GM11168 (cell line): ENCODE data around the gene ZP1.

Experiments
- in situ Hi-C: fragments of 300-500 bp; cut with MboI; formaldehyde crosslinking; loops from one replicate; pipeline ENCODE4 v1.12.0; 2022; ENCODE audit warnings: low sequenced_read_pairs; ENCODE audit not compliant: unreplicated experiment

ZP1 gene

DNA sequence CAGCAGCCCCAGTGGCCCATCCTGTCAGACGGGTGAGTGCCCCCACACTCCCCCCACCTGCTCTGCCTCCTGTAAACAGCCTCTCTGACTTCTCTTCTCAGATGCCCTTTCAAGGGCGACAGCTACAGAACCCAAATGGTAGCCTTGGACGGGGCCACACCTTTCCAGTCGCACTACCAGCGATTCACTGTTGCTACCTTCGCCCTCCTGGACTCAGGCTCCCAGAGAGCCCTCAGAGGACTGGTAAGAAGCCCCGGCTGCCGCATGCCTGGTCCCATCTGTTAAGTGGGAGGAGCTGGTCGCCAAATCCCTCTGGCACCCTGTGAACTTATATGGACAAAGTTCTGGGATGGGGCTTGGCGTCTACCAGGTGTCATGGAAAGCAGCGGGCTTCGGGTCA, 6.2 kb downstream of the ZP1 start:
- in situ Hi-C loops = no loop called here

DNA sequence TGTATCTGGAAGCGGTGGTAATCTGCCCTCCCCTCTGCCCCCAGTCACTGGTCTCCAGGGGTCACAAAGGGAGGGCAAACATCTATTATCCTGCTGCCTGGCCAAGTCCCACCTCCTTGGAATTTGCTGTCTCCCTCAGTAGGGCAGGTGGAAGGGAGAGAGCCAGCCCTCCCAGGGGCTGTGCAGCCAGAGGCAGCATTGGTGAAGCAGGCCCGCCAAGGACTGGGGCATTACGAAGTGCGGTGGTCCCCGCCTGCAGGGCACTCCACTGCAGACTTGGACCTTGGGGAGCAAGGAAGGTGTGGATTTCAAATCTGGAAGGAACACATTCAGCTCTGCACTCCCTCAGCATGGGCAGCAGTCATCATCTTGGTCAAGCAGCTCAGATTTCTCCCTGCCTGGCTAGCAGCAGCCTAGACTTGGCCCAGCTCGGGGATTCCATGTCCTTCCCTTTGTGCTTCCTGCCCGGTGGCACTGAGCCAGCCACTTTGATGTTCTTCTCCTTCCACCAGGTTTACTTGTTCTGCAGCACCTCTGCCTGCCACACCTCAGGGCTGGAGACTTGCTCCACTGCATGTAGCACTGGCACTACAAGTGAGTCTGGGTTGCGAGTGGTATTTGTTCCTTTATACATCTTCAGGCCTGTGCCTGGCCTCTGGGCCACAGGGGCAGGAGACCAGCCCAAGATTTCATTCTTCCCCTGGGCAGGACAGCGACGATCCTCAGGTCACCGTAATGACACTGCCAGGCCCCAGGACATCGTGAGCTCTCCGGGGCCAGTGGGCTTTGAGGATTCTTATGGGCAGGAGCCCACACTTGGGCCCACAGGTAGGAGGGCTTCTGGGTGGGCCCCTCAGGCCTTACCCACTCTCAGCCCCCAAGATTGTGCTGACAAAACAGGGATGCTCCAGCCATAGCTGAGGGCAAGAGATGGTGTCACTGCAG, 7.4 kb downstream of the ZP1 start:
- in situ Hi-C loops = no loop called here

DNA sequence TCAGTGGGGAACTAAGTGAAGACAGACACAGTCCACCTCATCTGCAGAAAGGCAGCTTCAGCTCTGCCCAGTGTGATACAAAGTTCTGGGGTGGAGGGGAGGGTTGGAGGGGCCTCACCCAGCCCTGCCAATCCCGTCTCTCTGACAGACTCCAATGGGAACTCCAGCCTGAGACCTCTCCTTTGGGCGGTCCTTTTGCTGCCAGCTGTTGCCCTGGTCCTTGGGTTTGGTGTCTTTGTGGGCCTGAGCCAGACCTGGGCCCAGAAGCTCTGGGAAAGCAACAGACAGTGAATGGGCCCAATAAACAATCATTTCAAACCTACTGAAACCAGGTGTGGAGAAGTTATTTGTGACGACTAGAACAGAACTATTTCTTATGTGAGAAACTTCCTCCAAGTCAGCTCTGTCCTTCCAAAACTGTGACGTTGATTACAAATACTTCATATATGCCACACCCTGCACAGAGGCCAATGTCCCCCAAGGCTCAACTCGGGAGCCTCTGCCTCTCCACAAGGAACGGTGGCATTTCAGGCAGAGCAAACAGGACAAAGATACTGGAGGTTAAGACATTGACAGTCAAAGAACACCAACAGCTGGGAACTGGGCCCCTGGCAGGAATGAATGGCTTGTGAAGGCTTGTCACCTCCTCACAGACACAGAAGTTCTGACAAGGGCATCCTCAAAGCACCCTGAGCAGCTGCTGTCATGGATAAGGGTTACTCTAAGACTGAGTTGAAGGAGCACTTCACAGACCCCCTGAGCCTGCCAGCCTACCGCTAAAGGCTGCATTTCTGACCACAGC, 8.2 kb downstream of the ZP1 start:
- in situ Hi-C loops = no loop called here

DNA sequence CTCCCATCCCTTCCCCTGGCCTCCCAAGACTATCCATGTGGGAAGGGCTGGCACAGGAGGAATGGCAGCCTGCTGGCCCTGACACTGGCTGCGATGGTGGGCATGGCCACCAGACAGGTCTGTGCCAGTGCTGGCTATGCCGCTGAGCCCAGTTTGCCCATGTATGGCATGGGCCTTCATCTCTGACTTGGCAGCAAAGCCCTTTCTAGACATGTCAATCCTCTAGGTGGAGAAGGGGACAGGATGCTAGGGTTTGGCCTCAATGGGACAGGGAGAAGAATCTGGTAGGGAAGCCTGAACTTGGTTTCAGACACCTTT, 8.8 kb downstream of the ZP1 start:
- in situ Hi-C loops = no loop called here

DNA sequence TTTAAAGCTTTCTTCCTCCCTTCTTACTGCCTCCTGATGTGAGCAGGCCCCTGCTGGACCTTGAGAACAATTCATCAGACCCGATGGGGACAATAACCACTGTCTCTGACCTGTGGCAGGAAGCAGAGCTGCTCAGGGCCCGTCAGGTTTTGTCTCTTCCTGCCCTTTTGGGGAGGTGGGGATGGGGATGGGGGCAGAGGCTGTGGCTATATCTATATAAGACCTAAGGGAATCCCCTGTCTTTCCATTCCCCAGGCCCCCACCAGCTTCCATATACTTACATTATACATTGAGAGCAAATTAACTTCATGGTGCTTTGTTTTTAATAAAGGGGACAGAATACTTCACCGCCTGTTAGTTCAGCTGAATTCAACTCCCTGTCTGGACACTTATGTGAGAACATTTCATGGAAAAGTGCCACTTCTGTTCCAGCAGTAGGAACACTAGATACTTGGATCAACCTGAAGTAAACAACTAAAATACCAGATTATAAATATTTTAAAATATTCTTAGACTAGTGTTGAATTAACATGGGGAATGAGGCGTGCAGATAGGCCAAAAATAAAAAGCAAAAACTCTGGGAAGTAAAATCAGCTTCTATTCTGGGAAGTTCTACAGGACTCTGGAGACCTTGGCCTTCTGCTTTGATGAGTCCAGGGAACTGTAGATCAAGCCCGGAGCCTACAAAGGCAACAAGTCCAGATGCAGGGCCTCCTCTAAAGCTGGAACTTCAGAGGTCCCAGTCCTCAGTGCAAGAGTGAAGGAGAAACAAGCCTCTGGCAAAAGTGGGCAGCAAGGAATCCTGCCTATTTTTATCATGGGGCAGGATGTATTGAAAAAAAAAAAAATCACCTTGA, 11.1 kb downstream of the ZP1 start:
- in situ Hi-C loops = no loop called here

DNA sequence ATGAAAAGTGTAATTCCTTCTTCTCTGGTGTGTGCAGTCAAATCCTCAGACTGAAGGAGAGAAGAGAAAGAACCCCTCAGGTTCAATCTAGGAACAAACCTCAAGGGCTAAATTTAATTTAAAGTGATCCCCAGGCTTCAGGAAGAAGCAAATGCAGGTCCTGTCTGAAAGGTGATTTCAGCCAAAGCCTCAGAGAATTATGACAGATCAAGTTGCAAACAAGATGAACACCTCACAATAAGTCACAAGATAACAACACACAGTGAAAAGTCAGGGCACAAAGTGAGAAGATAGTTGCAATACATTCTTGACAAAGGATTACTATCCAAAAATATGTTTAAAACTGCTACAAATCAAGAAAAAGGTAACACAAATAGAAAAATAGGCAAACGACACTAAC, 11.8 kb downstream of the ZP1 start:
- in situ Hi-C loops = no loop called here

DNA sequence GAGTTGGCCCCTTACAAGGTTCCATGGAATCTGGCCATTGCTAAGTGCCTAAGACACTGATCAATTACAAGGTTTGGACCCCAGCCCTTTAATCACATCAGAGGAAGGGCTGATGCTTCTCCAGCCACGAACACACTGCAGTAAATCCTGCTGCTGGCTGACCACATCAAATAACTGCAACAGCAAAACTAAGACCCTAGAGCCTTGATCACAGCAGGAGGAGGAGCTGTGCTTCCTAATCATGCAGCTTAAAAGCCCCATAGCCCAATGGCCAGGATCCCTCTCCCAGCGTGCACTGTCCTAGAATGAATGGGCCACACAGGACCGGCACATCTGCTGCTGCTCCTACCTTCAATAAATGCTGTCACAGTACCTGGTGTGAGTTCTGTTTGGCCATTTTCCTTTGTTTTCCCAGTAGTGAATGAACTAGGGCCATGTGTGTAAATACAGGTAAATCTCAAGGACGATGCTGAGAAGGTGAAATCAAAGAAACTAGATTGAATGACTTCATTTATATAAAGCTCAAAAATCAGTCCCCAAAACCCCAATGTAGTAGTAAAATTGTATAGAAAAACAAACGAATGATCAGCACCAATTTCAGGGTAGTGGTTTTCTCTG, 12.7 kb downstream of the ZP1 start:
- in situ Hi-C loops = no loop called here

DNA sequence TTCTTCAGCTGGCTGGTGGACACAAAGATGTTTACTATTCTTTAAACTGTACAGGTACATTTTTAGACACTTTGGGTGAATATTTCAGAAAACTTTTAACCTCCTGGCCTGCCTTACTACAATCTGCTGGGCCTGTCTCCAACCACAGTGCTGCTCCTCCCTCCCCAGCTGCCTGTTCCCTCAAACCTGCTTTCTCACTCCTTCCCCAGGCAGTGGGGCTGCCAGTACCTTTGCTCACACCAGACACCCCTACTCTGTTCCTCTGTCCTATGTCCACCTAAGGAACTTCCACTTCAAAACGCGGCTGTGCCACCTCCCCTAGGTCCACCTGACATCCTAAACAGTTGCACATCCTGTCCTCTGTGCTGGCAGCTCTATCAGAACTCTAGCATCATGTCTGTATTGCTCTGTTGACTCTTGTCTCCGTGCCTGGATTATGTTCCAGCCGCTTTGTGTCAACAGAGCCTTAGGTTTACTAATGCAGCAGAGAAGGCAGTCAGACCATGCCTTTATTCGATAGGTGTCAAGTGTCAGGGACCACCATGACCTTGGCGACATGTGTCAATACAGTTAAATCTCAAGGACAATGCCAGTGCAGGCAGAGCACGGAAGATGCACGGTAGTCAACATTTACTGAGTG, 13.4 kb downstream of the ZP1 start:
- in situ Hi-C loops = no loop called here

DNA sequence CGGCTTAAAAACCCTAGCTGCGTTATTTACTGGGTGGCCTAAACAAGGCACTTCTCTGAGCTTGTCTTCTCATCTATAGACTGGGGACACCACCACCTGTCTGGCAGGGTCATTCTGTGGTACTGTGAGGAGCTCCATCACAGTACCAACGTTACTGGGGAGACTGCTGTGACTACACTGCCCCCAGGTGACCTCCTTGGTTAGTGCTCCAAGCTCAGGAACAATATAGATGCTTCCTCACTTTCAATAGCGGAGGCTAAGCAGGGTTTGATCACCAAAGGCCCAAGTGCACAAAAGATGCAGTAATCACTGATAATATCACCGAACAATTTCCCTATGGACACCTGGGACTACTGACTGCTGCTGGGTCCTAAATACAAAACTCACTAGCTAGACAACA, 20.2 kb downstream of the ZP1 start:
- in situ Hi-C loops = no loop called here

DNA sequence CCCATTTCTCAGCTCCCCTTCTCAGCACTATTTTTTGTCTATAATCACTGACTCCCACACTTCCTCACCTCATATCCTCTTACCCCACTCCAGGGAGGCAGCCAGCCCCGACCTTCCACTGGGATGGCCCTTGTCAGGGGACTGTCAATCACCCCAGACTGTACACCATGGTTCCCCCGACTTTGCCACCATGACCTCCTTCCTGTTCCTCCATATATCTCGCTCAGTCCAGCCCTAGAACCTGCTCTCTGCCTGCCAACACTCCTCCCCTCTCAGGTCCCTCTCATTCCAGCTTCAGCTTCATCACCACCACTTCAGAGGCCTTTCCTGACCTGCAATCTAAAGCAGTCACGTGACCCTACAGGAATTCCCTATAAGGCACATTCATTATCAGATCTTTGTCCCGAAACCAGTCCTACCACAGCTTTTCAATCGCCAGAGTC, 22.5 kb downstream of the ZP1 start:
- in situ Hi-C loops = no loop called here

DNA sequence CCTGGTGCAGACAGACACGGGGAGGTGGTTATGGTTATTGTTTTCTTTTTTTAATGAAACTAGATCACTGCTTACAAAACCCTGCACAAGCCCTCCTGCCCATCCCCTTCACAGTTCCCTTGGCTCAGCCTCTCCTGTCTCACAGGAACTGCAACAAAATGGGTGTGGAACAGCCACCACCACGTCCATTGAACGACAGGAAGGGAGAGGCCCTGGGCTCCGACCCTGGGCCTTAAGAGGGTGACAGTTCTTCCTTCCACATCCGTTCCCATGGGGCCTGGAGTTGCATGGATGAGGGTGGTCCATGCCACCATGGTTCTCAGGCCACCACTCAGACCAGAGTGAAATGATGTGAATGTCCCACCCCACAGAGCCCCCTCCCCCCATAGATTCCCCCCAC, 23.4 kb downstream of the ZP1 start:
- in situ Hi-C loops = no loop called here

DNA sequence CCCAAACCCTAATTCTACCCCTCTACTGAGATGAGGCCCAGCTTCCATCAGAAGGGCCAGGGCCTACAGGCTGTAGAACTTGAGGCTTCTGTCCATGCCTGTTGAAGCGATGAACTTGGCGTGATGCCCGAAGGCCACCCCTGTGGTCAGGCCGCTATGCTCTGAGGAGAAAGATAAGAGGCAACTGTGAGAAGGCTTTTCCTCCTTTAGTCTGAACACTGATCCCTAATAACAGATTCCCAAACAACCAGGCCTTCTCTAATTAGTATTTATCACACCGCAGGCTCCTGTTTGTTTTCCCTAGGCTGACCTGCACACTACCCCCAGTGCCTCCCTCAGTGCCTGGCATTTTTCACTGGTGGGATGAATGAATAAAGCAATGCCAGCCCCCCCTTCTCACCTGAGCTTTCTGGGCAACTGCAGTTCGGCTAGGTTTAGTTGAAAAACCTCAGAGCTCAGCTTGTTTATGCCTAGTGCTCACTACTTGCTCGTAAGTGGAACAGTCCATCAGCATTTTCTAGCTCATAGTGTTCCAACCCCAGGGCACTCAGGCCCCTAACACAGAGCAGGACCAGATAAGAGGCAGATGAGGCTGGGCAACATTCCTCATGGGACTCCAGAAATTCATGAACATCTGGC, 23.9 kb downstream of the ZP1 start:
- in situ Hi-C loops = no loop called here

DNA sequence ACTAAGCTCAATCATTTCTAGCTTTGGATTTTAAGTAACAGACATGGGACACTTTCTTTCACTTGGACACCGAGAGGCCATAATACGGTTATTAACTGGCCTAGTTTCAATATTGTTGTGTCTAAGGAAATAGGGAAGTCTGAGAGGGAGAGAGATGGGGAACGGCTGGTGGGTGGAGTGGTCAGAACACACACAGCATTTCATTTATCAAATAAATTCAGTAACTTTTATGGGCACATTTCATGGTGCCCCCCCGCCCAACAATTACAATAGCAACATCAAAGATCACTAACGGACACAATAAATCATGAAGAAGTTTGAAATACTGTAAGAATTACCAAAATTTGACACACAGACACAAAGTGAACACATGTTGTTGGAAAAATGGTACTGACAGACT, 28.3 kb downstream of the ZP1 start:
- in situ Hi-C loops = no loop called here

DNA sequence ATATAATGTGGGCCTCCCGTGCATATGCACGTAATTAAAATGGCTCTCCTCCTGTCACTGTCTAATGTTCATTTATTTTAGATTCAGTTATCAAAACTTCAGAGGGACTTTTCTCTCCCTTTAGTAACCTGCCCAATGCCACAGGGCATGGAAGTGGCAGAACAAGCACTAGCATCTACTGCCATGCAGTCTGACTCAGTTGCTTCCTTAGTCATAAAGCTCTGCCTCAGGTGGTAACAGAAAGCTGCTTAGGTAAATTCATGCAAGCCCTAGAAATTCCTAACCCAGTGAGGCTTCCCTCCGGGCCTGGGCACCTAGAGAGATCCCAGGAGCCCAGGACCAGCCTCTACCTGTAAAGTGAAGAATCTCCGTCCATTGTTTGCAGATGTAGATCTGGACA, 30.2 kb downstream of the ZP1 start:
- in situ Hi-C loops = no loop called here

DNA sequence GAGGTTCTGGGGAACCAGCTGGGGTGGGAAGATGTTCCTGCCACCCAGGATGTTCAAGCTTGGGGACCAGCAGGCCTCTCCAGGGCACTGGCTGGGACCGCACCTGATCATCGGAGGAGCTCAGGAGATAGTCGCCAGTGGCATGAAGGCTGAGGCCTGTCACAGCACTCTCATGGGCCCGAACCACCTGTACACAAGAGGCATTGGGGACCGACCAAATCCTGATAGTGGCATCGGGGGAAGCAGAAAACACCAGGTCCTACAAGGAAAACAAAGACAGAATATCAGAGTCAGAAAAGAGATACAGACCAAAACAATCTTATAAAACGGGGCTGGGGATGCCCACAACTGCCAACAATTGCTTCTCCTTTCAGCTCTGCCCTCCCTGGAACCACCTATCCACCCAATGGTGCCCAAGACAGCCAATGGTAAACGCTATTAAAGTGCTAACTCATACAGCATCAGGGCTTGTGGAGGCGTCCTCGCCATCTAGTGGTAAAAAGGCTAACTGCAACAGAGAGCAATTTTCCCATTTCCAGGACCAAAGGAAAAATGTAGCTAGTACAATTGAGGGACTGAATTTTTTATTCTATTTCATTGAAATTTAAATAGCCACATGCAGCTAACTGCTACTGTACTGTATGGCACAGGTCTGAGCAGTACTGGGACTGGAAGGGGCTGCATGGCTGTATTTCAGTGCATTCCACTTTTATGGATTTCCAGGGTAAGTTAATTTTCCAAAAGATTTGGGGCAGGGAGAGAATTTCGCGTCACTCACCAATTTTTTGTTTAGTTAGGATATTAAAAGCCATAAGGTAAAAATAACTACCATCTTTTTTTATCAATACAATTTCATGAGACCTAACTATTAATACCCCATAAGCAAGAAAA, 31.9 kb downstream of the ZP1 start:
- in situ Hi-C loops = no loop called here

DNA sequence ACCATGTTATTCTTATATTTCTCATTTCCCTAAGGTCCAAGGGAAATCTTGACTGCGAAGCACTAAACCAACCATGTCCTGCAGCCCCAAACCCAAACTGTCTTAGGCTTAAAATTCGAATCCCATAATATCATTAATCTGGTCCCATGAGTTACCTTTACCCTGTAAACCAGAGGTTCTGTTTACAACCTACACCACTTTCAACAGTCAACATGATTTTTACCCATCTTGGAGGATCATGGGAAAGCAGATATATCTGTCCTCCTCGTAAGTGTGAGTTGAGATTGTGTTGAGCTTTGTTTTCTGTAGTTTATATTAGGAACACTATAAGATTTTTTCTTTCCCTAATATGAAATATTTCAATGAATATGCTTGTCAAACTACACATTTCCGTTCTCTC, 32.6 kb downstream of the ZP1 start:
- in situ Hi-C loops = no loop called here

DNA sequence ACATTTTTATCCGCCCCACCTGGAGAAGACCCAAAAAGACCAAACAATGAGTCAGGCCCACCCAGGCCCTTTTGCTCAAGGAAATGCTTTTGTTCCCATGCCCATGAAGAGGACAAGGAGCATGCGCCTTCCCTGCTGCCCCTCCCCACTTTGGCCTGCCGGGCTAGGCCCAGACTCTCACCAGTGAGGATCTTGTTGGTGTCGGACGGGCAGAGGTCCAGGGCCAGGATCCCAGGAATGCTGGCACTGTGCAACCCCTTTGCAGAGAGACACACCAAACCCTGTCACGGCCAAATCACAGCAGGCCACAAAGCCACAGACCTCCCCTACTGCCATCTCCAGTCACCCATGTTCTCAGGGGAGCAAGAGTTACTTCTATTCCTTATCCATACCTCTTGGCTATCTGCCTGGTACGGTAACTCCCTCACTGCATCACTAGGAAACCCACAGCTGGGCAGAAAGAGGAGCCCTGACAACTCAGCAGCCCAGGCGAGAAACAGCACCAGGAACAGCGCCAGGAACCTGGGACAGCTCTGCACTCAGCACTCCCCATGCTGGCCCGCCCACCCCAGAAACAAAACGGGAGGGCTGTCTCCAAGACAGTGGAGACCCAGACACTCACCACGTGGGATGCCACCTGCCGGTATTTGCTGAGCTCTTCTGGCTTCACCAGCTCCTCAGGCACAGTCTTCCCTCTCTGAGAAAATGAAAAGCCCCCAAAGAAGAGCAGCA, 33.5 kb downstream of the ZP1 start:
- in situ Hi-C loops = no loop called here

DNA sequence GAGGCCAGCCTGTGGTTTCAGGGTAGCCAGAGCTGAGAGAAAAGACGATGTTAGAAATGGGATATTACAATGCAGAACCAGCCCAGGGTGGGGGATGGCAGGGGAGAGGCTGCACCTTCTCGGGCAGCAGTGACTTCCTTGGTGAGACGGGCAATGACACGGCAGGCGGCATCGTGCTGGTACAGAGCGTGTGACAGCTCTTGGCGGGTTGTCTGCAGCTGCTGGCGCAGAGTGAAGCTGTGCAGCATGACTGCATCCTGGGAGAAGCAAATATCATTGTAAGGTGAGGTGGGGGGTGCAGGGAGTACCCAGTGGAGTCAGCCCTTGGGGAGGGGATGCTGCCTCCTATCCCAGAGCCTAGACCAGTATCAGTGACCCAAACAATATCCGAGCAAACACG, 35.3 kb downstream of the ZP1 start:
- in situ Hi-C loops = no loop called here
